ENCODE results near the gene TMEM126A.
A peak's percentile ranks its signal among the peaks of the same experiment; 100 is the strongest.
"Not testable (repeated sequence)": the region's sequence is repeated elsewhere in the genome, so short reads cannot be mapped to it uniquely, and the experiment has no call there.

The TMEM126A gene

GRCh38 chr11:85647604-85648299 lies at the start of gene TMEM126A:
TMEM126A (plus strand) TSS chr11:85647967; CDS start chr11:85650256, 2,289 bp downstream.
- DNase-seq, result peak; percentile 8

GRCh38 chr11:85599083-85599482 lies 48.7 kb upstream of the TMEM126A start:
- DNase-seq, result no peak

- no peak for DNase-seq
These were observed 45.1 kb upstream of the TMEM126A start for GRCh38 chr11:85602526-85603213.

GRCh38 chr11:85603220-85603619 lies 44.5 kb upstream of the TMEM126A start:
- DNase-seq, result no peak

- DNase-seq, result not testable (repeated sequence)
These were observed 41.5 kb upstream of the TMEM126A start for GRCh38 chr11:85606237-85606636.

- not testable (repeated sequence) for DNase-seq
These were observed 39.1 kb upstream of the TMEM126A start for GRCh38 chr11:85608621-85609020.

GRCh38 chr11:85609286-85609685 lies 38.5 kb upstream of the TMEM126A start:
- DNase-seq, result not testable (repeated sequence)

GRCh38 chr11:85611643-85612042 lies 36.1 kb upstream of the TMEM126A start:
- not testable (repeated sequence) for DNase-seq

- no peak for DNase-seq
These were observed 28.3 kb upstream of the TMEM126A start for GRCh38 chr11:85619499-85619898.

- no peak for DNase-seq
These were observed 27.5 kb upstream of the TMEM126A start for GRCh38 chr11:85620256-85620655.

- no peak for DNase-seq
These were observed 21.3 kb upstream of the TMEM126A start for GRCh38 chr11:85626496-85626895.

GRCh38 chr11:85627332-85627997 lies 20.3 kb upstream of the TMEM126A start, which contains the start of gene DLG2:
DLG2 (minus strand) TSS chr11:85627344.
- no peak for DNase-seq

GRCh38 chr11:85627998-85628770 lies 19.6 kb upstream of the TMEM126A start, which contains the start of gene TMEM126B:
TMEM126B (plus strand) TSS chr11:85628593; CDS start chr11:85628608, 15 bp downstream.
- peak; percentile 64 for DNase-seq

GRCh38 chr11:85628771-85629341 lies 18.9 kb upstream of the TMEM126A start:
- DNase-seq, result no peak

GRCh38 chr11:85634747-85635146 lies 13.0 kb upstream of the TMEM126A start:
- DNase-seq, result no peak

- no peak for DNase-seq
These were observed 4.6 kb upstream of the TMEM126A start for GRCh38 chr11:85643191-85643614.

- no peak for DNase-seq
These were observed 689 bp upstream of the TMEM126A start for GRCh38 chr11:85647078-85647477.

- no peak for DNase-seq
These were observed 3.4 kb downstream of the TMEM126A start for GRCh38 chr11:85651118-85651517.

- no peak for DNase-seq
These were observed 5.2 kb downstream of the TMEM126A start for GRCh38 chr11:85652786-85653447.

- not testable (repeated sequence) for DNase-seq
These were observed 6.6 kb downstream of the TMEM126A start for GRCh38 chr11:85654343-85654742.

- no peak for DNase-seq
These were observed 9.0 kb downstream of the TMEM126A start for GRCh38 chr11:85656777-85657176.

GRCh38 chr11:85658180-85658579 lies 10.4 kb downstream of the TMEM126A start:
- DNase-seq, result no peak
